Sigmoid colon (tissue), 7 donors: ENCODE data around the gene CEBPG. TPM values are rescaled to one million over a fixed set of nuclear protein-coding genes. Genes with fewer than 3 reads are reported as not detected.

ENCODE experiments used
- DNase-seq: peaks from one replicate; pipeline ENCODE4 v3.0.0-alpha.2; 2019
- H3K27ac ChIP-seq, 4 donors: fragments of 200-600 bp; sonication (generic); one replicate each; pipeline ENCODE4 v1.5.1; 2016 to 2019; ENCODE audit warnings: mild to moderate bottlenecking in 1 of 4
- H3K27me3 ChIP-seq, 3 donors: fragments of 200-600 bp; sonication (generic); one replicate each; pipeline ENCODE4 v1.5.1; 2019; ENCODE audit warnings: mild to moderate bottlenecking in 1 of 3
- H3K36me3 ChIP-seq, 4 donors: fragments of 200-600 bp; sonication (generic); one replicate each; pipeline ENCODE4 v1.5.1; 2016 to 2019
- H3K4me1 ChIP-seq, 4 donors: fragments of 200-600 bp; sonication (generic); one replicate each; pipeline ENCODE4 v1.5.1; 2017 to 2019
- H3K4me3 ChIP-seq, 4 donors: fragments of 200-600 bp; sonication (generic); one replicate each; pipeline ENCODE4 v1.5.1; 2017 to 2019; ENCODE audit warnings: mild to moderate bottlenecking in 2 of 4, moderate library complexity in 1 of 4
- H3K9me3 ChIP-seq, 4 donors: fragments of 200-600 bp in 3 of 4; sonication (generic) in 3 of 4; one replicate each; pipeline versions ENCODE4 v1.5.1 to v1.6.1; 2013 to 2019
- CTCF ChIP-seq, 4 experiments: fragments of 450-650 bp in 3 of 4; fragments of 200-600 bp in 1 of 4; IDR thresholded peaks; one replicate each; pipeline ENCODE4 v1.5.1; 2016 to 2019; ENCODE audit warnings: antibody characterized with exemption in 4 of 4, mild to moderate bottlenecking in 3 of 4, moderate library complexity in 2 of 4
- EP300 ChIP-seq, 4 donors: sonication (generic); formaldehyde crosslinking; IDR thresholded peaks; one replicate each; pipeline ENCODE4 v1.6.1; 2017; ENCODE audit warnings: antibody characterized with exemption in 4 of 4
- POLR2A ChIP-seq, 2 donors: fragments of 450-650 bp; IDR thresholded peaks; one replicate each; pipeline ENCODE4 v1.6.1; 2016; ENCODE audit warnings: antibody characterized with exemption in 2 of 2, mild to moderate bottlenecking in 2 of 2, moderate library complexity in 2 of 2
- POLR2AphosphoS5 ChIP-seq, 4 donors: sonication (generic); formaldehyde crosslinking; IDR thresholded peaks; one replicate each; pipeline ENCODE4 v1.6.1; 2017; ENCODE audit warnings: antibody characterized with exemption in 4 of 4
- WGBS, 2 donors: extraction: QIAGEN DNeasy Blood & Tissue Kit; methylation state at CpG; one replicate each; pipeline ENCODE4 v1.1.7; 2013; 5-methylcytosine and 5-hydroxymethylcytosine counted together
- intact Hi-C: fragments of 100-400 bp; cut with DNase I; formaldehyde crosslinking; loops from one replicate; pipeline ENCODE4 v1.15.1; 2023
- polyA plus RNA-seq, 3 donors: library from polyadenylated mRNA; stranded (reverse); fragments of 200-250 nt; gene quantifications; one replicate each; pipeline ENCODE4 v1.2.3, GENCODE V29; 2013
- total RNA-seq, 4 donors: library from RNA; depleted of rRNA; stranded (reverse); fragments of >200 nt; gene quantifications; one replicate each; pipeline ENCODE4 v1.1.0, GENCODE V29; 2016
- donor health status: healthy with polysubstance abuse.
- donor health status: Bipolar disorder and iron deficiency.
- donor health status: healthy.

Gene CEBPG
- total and polyA plus RNA-seq, 7 donors = 18.6 to 84.6 (median 27.8) TPM

DNA sequence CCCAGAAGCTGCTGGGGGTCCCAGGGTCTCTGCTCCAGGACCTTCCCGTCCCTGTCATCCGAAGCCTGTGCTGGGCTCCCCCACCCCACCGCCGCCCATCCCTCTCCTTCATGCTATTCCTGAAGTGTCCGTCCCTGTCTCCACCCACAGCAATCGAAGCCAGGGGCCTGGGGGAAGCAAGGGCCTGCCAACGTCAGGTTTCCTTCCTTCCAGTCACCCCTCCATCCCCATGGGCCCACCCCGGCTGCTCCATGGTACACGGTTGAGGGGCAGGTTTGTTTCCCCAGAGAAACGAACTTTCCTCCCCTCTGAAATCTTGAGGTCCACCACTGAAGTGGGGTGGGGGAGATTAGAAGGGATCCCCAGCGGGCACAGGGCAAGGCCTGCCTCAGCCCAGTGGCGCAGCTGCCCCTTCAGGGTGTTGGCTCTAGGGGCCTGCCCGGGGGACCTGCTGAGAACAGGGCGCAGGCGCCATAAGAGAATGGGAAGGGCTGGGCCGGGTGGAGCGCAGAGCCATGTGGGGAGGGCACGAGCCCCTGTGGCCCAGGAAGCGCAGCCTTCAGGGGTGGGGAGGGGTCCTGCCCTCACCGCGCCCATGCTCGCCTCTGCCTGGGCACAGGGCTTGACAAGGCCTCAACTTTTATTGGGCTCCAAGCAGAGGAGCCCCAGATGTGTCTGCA is 16.1 kb downstream of the CEBPG start:
- H3K27ac ChIP-seq = peak overlapping the region; percentile 67 to 86 (median 81)
- H3K27me3 ChIP-seq = no peaks in the 10 kb centered on the region
- H3K4me3 ChIP-seq = no peak overlapping the region
- peaks cover 5 to 68% (median 64%) of the 10 kb centered on the region in 4 donors for H3K4me1 ChIP-seq
- intact Hi-C loops = loop anchor here (2.0 to 5.0 kb wide), 2 partner anchors 15 to 87 kb away; partner anchors contain the start of gene CEBPA
- H3K9me3 ChIP-seq = no peaks in the 10 kb centered on the region
- peaks cover 0 to 24% (median 2%) of the 10 kb centered on the region in 4 donors for H3K36me3 ChIP-seq
- peak; percentile 77 for DNase-seq
- 46 to 66% methylated on average over 22 of the region's 22 CpGs for WGBS, 2 donors
- TF ChIP-seq CTCF (IDR thresholded peaks at IDR 0.05) (no peak), POLR2A (IDR thresholded peaks at IDR 0.05) (no peak), POLR2AphosphoS5 (IDR thresholded peaks at IDR 0.05) (no peak), EP300 (IDR thresholded peaks at IDR 0.05) (no peak)

GRCh38 chr19:33390101-33390907 is 16.8 kb downstream of the CEBPG start:
- WGBS, 2 donors = 40 to 57% methylated on average over 19 of the region's 19 CpGs
- intact Hi-C loops = loop anchor here (2.0 to 5.0 kb wide), 2 partner anchors 16 to 88 kb away; partner anchors contain the start of gene CEBPA
- H3K4me1 ChIP-seq = peaks cover 5 to 76% (median 70%) of the 10 kb centered on the region in 4 donors

DNA sequence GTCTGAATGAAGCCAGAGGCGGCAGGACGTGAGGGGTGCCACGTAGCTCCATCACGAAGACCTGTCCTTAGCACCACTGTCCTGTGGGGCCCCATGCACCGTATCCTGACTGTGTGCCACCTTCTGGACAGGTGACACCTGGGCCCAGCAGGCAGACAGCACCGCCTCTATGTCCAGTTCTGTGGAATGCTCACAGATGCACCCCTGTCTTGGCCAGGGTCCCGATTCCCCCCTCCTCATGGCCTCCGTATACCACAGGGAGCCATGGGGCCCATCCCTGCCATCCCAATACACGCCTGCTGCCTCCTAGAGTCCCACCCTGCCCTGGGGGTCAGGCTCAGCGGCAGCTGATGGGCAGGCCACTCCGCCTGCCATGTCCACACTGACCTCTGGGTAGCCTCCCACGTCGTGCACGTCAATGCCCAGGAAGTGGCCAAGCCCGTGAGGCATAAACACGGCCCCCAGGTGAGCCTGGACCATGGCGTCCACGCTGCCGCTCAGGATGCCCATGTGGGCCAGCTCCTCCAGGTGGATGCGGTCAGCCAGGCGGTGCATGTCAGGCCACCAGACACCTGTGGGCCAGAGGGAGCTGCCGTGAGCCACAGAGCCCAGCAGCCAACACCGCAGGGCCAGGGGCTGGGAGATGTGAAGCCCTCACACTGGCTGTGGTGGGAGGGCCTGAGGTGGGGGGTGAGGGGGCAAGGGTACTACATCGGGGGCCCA is 17.6 kb downstream of the CEBPG start:
- Histone ChIP-seq H3K27ac (peak overlapping the region; percentile 51 to 86 (median 75)), H3K4me1 (peaks cover 5 to 83% (median 78%) of the 10 kb centered on the region in 4 donors), H3K27me3 (no peaks in the 10 kb centered on the region), H3K9me3 (no peaks in the 10 kb centered on the region), H3K36me3 (peaks cover 0 to 19% (median 2%) of the 10 kb centered on the region in 4 donors), H3K4me3 (no peak overlapping the region)
- 89 to 90% methylated on average over 24 of the region's 24 CpGs for WGBS, 2 donors
- DNase-seq = peak; percentile 63
- TF ChIP-seq POLR2AphosphoS5 (IDR thresholded peaks at IDR 0.05) (no peak), EP300 (IDR thresholded peaks at IDR 0.05) (no peak), CTCF (IDR thresholded peaks at IDR 0.05) (no peak), POLR2A (IDR thresholded peaks at IDR 0.05) (no peak)
- intact Hi-C loops = loop anchor here (2.0 to 5.0 kb wide), 2 partner anchors 16 to 89 kb away; partner anchors contain the start of gene CEBPA

More at GRCh38 chr19:33390101-33390907, 16.8 kb downstream of the CEBPG start:
- H3K9me3 ChIP-seq = no peaks in the 10 kb centered on the region
- H3K27ac ChIP-seq = peak overlapping the region; percentile 67 to 86 (median 81)
- H3K27me3 ChIP-seq = no peaks in the 10 kb centered on the region
- peak; percentile 91 for DNase-seq
- no peak overlapping the region for H3K4me3 ChIP-seq
- no peak for TF ChIP-seq CTCF (IDR thresholded peaks at IDR 0.05)
- TF ChIP-seq POLR2AphosphoS5 (IDR thresholded peaks at IDR 0.05) = peak; percentile 20 to 81 (median 74)
- TF ChIP-seq EP300 (IDR thresholded peaks at IDR 0.05) = peak in 2 of 4 donors; percentile 39 to 73
- TF ChIP-seq POLR2A (IDR thresholded peaks at IDR 0.05) = no peak
- H3K36me3 ChIP-seq = peaks cover 0 to 24% (median 2%) of the 10 kb centered on the region in 4 donors

DNA sequence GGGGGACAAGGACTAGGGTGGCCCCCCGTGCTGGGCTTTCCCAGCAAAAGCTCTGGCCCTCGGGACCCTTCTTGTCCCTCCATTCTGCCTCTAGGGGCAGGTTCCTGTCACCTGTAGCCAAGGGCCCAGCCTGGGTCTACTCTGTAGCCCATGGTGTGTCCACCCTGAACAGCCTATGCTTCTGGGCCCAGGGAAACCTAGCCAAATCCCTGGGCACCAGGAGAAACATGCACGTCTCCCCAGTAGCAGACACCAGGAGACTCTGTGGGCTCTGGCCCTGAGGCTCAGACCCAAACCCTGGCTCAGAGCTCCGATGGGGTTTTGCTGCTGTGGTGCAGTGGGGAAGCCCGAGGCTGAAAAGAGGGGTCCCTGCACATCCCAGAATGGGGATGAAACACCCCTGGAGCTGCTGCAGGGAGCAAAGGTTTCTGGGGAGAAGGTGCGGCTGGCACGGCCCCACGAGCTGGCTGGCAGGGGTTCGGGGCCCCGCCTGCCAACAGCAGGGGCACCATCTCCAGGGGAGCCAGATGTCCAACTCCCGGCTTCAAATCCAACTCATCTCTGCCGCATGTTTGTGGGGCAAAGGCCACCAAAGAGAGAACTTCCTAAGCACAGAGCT is 18.2 kb downstream of the CEBPG start:
- 44 to 80% methylated on average over 12 of the region's 12 CpGs for WGBS, 2 donors
- DNase-seq = no peak
- no peaks in the 10 kb centered on the region for H3K9me3 ChIP-seq
- H3K4me3 ChIP-seq = no peak overlapping the region
- no peak for TF ChIP-seq CTCF (IDR thresholded peaks at IDR 0.05)
- TF ChIP-seq POLR2AphosphoS5 (IDR thresholded peaks at IDR 0.05) = no peak
- no peak for TF ChIP-seq POLR2A (IDR thresholded peaks at IDR 0.05)
- TF ChIP-seq EP300 (IDR thresholded peaks at IDR 0.05) = no peak
- intact Hi-C loops = loop anchor here (2.0 to 5.0 kb wide), 2 partner anchors 17 to 89 kb away; partner anchors contain the start of gene CEBPA
- peaks cover 0 to 12% (median 0%) of the 10 kb centered on the region in 4 donors for H3K36me3 ChIP-seq
- H3K27me3 ChIP-seq = no peaks in the 10 kb centered on the region
- peak overlapping the region in 1 of 4 donors; percentile 86 for H3K27ac ChIP-seq
- H3K4me1 ChIP-seq = peaks cover 5 to 90% (median 84%) of the 10 kb centered on the region in 4 donors
